Lung (tissue), 12 donors: ENCODE measurements around the gene EHD1. TPM values are rescaled to one million over a fixed set of nuclear protein-coding genes. Genes with fewer than 3 reads are reported as not detected.

Source experiments
- ATAC-seq: fragments of 200-7000 bp; cut with Tn5 transposase; one replicate; pipeline ENCODE4 v1.9.1; 2020; ENCODE audit warnings: moderate number of reproducible peaks; ENCODE audit not compliant: insufficient read depth, low FRiP score
- DNase-seq, 3 donors: peaks; one replicate each; pipeline ENCODE4 v3.0.0-alpha.2; 2013 to 2017
- H3K27ac ChIP-seq, 2 donors: one replicate each; pipeline ENCODE4 v1.5.1; 2013; ENCODE audit warnings: mild to moderate bottlenecking in 2 of 2, moderate library complexity in 2 of 2, control low read depth in 1 of 2, inconsistent platforms in 1 of 2, low read depth in 1 of 2, low read length in 1 of 2
- H3K27me3 ChIP-seq, 3 donors: one replicate each; pipeline ENCODE4 v1.5.1; 2013; ENCODE audit warnings: low read length in 2 of 3; ENCODE audit not compliant: control insufficient read depth in 3 of 3, insufficient read depth in 3 of 3
- H3K36me3 ChIP-seq, 4 donors: one replicate each; pipeline ENCODE4 v1.5.1; 2013; ENCODE audit warnings: low read length in 4 of 4, mild to moderate bottlenecking in 1 of 4, moderate library complexity in 1 of 4; ENCODE audit not compliant: control insufficient read depth in 4 of 4, insufficient read depth in 4 of 4
- H3K4me1 ChIP-seq, 5 donors: one replicate each; pipeline ENCODE4 v1.5.1; 2013; ENCODE audit warnings: low read length in 5 of 5, mild to moderate bottlenecking in 2 of 5, moderate library complexity in 1 of 5; ENCODE audit not compliant: control insufficient read depth in 5 of 5, insufficient read depth in 5 of 5
- H3K4me3 ChIP-seq: one replicate; pipeline ENCODE4 v1.5.1; 2013; ENCODE audit warnings: mild to moderate bottlenecking, control low read depth, moderate library complexity
- H3K9ac ChIP-seq, 2 donors: one replicate each; pipeline ENCODE4 v1.5.1; 2013; ENCODE audit warnings: low read length in 2 of 2, control low read depth in 1 of 2; ENCODE audit not compliant: insufficient read depth in 1 of 2
- H3K9me3 ChIP-seq, 4 donors: one replicate each; pipeline ENCODE4 v1.5.1; 2013; ENCODE audit warnings: low read length in 3 of 4, mild to moderate bottlenecking in 1 of 4, moderate library complexity in 1 of 4; ENCODE audit not compliant: control insufficient read depth in 4 of 4, insufficient read depth in 3 of 4
- WGBS, 2 donors: extraction: QIAGEN DNeasy Blood & Tissue Kit; methylation state at CpG; one replicate each; pipeline ENCODE4 v1.1.7; 2013; 5-methylcytosine and 5-hydroxymethylcytosine counted together
- polyA plus RNA-seq, 2 donors: library from polyadenylated mRNA; stranded (reverse); fragments of 200-250 nt; gene quantifications; one replicate each; pipeline ENCODE4 v1.2.1, GENCODE V29; 2013
- total RNA-seq, 2 donors: library from RNA; depleted of rRNA in 1 of 2; stranded (reverse); fragments of >200 nt in 1 of 2; gene quantifications; one replicate each; pipeline ENCODE4 v1.2.1, GENCODE V29; 2014 to 2021
- TF ChIP-seq, protein P1 (sequence below): IDR thresholded peaks from 2 replicates; pipeline ENCODE4 v1.5.1; 2012; ENCODE audit warnings: mild to moderate bottlenecking; ENCODE audit errors: control extremely low read depth, extremely low read depth
- donor health status: control.
- donor health status: control.
- donor health status: Bipolar disorder and iron deficiency.
- donor health status: healthy.
- donor health status: DM: yes; HTN: yes; CAD: no.

Gene EHD1
- total and polyA plus RNA-seq, 4 donors = 42.1 to 144 (median 105) TPM

GRCh38 chr11:64900774-64901173 lies 22.4 kb upstream of the EHD1 start:
- TF ChIP-seq, protein P1, sequence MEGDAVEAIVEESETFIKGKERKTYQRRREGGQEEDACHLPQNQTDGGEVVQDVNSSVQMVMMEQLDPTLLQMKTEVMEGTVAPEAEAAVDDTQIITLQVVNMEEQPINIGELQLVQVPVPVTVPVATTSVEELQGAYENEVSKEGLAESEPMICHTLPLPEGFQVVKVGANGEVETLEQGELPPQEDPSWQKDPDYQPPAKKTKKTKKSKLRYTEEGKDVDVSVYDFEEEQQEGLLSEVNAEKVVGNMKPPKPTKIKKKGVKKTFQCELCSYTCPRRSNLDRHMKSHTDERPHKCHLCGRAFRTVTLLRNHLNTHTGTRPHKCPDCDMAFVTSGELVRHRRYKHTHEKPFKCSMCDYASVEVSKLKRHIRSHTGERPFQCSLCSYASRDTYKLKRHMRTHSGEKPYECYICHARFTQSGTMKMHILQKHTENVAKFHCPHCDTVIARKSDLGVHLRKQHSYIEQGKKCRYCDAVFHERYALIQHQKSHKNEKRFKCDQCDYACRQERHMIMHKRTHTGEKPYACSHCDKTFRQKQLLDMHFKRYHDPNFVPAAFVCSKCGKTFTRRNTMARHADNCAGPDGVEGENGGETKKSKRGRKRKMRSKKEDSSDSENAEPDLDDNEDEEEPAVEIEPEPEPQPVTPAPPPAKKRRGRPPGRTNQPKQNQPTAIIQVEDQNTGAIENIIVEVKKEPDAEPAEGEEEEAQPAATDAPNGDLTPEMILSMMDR = no peak
- no peak for ATAC-seq

DNA sequence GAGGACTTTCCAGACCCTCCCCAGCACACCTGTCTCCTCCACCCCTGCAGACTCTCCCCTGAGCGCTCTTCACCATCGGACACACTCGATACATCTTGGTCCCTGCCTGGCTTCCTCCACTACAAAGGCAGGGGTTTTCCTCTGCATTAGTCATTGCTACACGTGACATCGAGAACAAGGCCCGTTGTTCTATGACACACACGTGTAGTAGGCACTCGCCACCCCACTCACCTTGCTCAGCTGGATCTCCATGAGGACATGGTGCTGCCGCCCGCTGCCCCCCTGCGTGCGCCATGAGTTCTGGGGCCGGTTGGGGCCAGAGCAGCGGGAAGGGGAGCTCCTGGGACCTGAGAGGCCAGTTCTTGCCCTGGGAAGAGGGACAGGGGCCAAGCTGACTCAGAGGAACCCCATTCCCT lies 21.9 kb upstream of the EHD1 start:
- Histone ChIP-seq H3K9ac (no peak overlapping the region), H3K9me3 (no peaks in the 10 kb centered on the region), H3K4me1 (no peaks in the 10 kb centered on the region), H3K27ac (no peak overlapping the region), H3K27me3 (no peaks in the 10 kb centered on the region), H3K4me3 (no peak overlapping the region), H3K36me3 (peaks cover 9 to 81% (median 22%) of the 10 kb centered on the region in 4 donors)
- ATAC-seq (no peak), DNase-seq (no peak)
- TF ChIP-seq, protein P1 = no peak
- WGBS, 2 donors = 85 to 94% methylated on average over 14 of the region's 14 CpGs

More at GRCh38 chr11:64900774-64901173, 22.4 kb upstream of the EHD1 start:
- DNase-seq = no peak
- Histone ChIP-seq H3K36me3 (peaks cover 10 to 81% (median 25%) of the 10 kb centered on the region in 4 donors), H3K27ac (no peak overlapping the region), H3K4me3 (no peak overlapping the region), H3K9me3 (no peaks in the 10 kb centered on the region), H3K27me3 (no peaks in the 10 kb centered on the region), H3K9ac (no peak overlapping the region), H3K4me1 (no peaks in the 10 kb centered on the region)
- WGBS, 2 donors = 94 to 96% methylated on average over 17 of the region's 17 CpGs

GRCh38 chr11:64898541-64898940 lies 20.1 kb upstream of the EHD1 start:
- no peak overlapping the region for H3K4me3 ChIP-seq
- WGBS, 2 donors = 95 to 97% methylated on average over 19 of the region's 19 CpGs
- no peaks in the 10 kb centered on the region for H3K27me3 ChIP-seq
- no peak for DNase-seq
- H3K9ac ChIP-seq = no peak overlapping the region
- no peak overlapping the region for H3K27ac ChIP-seq
- H3K9me3 ChIP-seq = no peaks in the 10 kb centered on the region
- no peak for ATAC-seq
- H3K4me1 ChIP-seq = peaks cover 0 to 3% (median 0%) of the 10 kb centered on the region in 5 donors
- TF ChIP-seq, protein P1 = no peak
- peaks cover 10 to 83% (median 21%) of the 10 kb centered on the region in 4 donors for H3K36me3 ChIP-seq

DNA sequence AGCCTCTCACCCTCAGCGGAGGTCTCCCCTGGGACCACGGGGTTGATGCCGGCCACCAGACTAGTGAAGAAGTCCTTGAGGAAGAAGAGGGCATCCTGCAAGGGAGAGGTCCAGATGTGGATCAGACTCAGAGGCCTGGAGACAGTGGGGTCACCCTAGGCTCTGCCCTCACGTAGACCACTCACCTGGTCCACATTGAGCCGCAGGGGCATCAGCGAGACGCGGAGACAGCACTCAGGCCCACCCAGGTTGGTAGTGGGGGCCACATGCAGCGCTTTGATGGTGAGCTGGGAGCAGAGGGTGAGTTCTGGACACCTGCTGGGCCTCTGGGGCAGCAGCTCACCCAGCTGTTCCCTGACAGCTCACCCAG lies 19.6 kb upstream of the EHD1 start:
- Histone ChIP-seq H3K9me3 (no peaks in the 10 kb centered on the region), H3K9ac (no peak overlapping the region), H3K4me3 (no peak overlapping the region), H3K4me1 (peaks cover 0 to 3% (median 0%) of the 10 kb centered on the region in 5 donors), H3K27me3 (no peaks in the 10 kb centered on the region), H3K36me3 (peaks cover 10 to 78% (median 20%) of the 10 kb centered on the region in 4 donors), H3K27ac (no peak overlapping the region)
- WGBS, 2 donors = 96 to 99% methylated on average over 9 of the region's 9 CpGs
- DNase-seq = no peak
- no peak for ATAC-seq
- TF ChIP-seq, protein P1 = no peak
